H9 (cell line): Measurements from ENCODE around the gene SECISBP2. TPM values are rescaled to one million over a fixed set of nuclear protein-coding genes. Genes with fewer than 3 reads are reported as not detected.

ENCODE experiments used
- DNase-seq: peaks from one replicate; pipeline ENCODE4 v3.0.0-alpha.2; 2017
- H2AFZ ChIP-seq: one replicate; pipeline ENCODE4 v1.6.1; 2013; ENCODE audit warnings: mild to moderate bottlenecking, low read length, control low read depth, moderate library complexity
- H2AK5ac ChIP-seq: 2 replicates; pipeline ENCODE4 v1.6.1; 2013; ENCODE audit warnings: low read length, control low read depth, mixed read lengths; ENCODE audit not compliant: insufficient read length
- H2BK120ac ChIP-seq: one replicate; pipeline ENCODE4 v1.6.1; 2013; ENCODE audit warnings: low read depth, mild to moderate bottlenecking, low read length, control low read depth, inconsistent platforms; ENCODE audit not compliant: poor library complexity, severe bottlenecking
- H2BK12ac ChIP-seq: 2 replicates; pipeline ENCODE4 v1.6.1; 2013; ENCODE audit warnings: low read length, control low read depth, mixed read lengths, low read depth; ENCODE audit not compliant: insufficient read length
- H2BK15ac ChIP-seq: 2 replicates; pipeline ENCODE4 v1.6.1; 2013; ENCODE audit warnings: low read depth, low read length, control low read depth
- H2BK20ac ChIP-seq: one replicate; pipeline ENCODE4 v1.6.1; 2013; ENCODE audit warnings: low read depth, mild to moderate bottlenecking, low read length, control low read depth, inconsistent platforms; ENCODE audit not compliant: poor library complexity, severe bottlenecking
- H2BK5ac ChIP-seq: 2 replicates; pipeline ENCODE4 v1.6.1; 2013; ENCODE audit warnings: low read length, control low read depth, mixed read lengths; ENCODE audit not compliant: insufficient read length
- H3K14ac ChIP-seq: 2 replicates; pipeline ENCODE4 v1.6.1; 2013; ENCODE audit warnings: low read length, control low read depth; ENCODE audit not compliant: insufficient read depth
- H3K18ac ChIP-seq: 2 replicates; pipeline ENCODE4 v1.6.1; 2013; ENCODE audit warnings: low read depth, mild to moderate bottlenecking, mixed read lengths, low read length, control low read depth; ENCODE audit not compliant: insufficient read length
- H3K23ac ChIP-seq: 2 replicates; pipeline ENCODE4 v1.6.1; 2013; ENCODE audit warnings: low read length, control low read depth, mixed read lengths, low read depth; ENCODE audit not compliant: insufficient read length
- H3K23me2 ChIP-seq: 2 replicates; pipeline ENCODE4 v1.6.1; 2013; ENCODE audit warnings: low read depth, mild to moderate bottlenecking, mixed read lengths, low read length, control low read depth; ENCODE audit not compliant: insufficient read length, poor library complexity, severe bottlenecking
- H3K27ac ChIP-seq: 2 replicates; pipeline ENCODE4 v1.5.1; 2013; ENCODE audit warnings: low read length, control low read depth, mixed read lengths, low read depth; ENCODE audit not compliant: insufficient read length
- H3K27me3 ChIP-seq: 2 replicates; pipeline ENCODE4 v1.6.1; 2013; ENCODE audit warnings: low read length, control low read depth, inconsistent platforms; ENCODE audit not compliant: insufficient read depth
- H3K4ac ChIP-seq: 2 replicates; pipeline ENCODE4 v1.6.1; 2013; ENCODE audit warnings: low read depth, mild to moderate bottlenecking, control low read depth, inconsistent platforms, low read length, moderate library complexity
- H3K4me1 ChIP-seq: 2 replicates; pipeline ENCODE4 v1.6.1; 2013; ENCODE audit warnings: low read length, control low read depth, inconsistent platforms; ENCODE audit not compliant: insufficient read depth
- H3K4me2 ChIP-seq: 2 replicates; pipeline ENCODE4 v1.6.1; 2013; ENCODE audit warnings: low read length, control low read depth, mixed read lengths; ENCODE audit not compliant: insufficient read length, insufficient read depth
- H3K56ac ChIP-seq: 2 replicates; pipeline ENCODE4 v1.6.1; 2013; ENCODE audit warnings: low read depth, mild to moderate bottlenecking, mixed read lengths, low read length, control low read depth; ENCODE audit not compliant: insufficient read length
- H3K79me1 ChIP-seq: 2 replicates; pipeline ENCODE4 v1.6.1; 2013; ENCODE audit warnings: low read depth, mild to moderate bottlenecking, moderate library complexity, low read length, control low read depth, inconsistent platforms; ENCODE audit not compliant: insufficient read depth, poor library complexity, severe bottlenecking
- H3K79me2 ChIP-seq: 2 replicates; pipeline ENCODE4 v1.6.1; 2013; ENCODE audit warnings: low read length, control low read depth, inconsistent platforms; ENCODE audit not compliant: insufficient read depth
- H3K9ac ChIP-seq: 2 replicates; pipeline ENCODE4 v1.6.1; 2013; ENCODE audit warnings: low read length, control low read depth, mixed read lengths; ENCODE audit not compliant: insufficient read length; ENCODE audit errors: extremely low read depth
- H3K9me3 ChIP-seq: one replicate; pipeline ENCODE4 v1.6.1; 2013; ENCODE audit warnings: low read depth, low read length, inconsistent platforms; ENCODE audit not compliant: control insufficient read depth
- H3T11ph ChIP-seq: one replicate; pipeline ENCODE4 v1.6.1; 2013; ENCODE audit warnings: mild to moderate bottlenecking, low read length, control low read depth, inconsistent platforms
- H4K20me1 ChIP-seq: one replicate; pipeline ENCODE4 v1.6.1; 2013; ENCODE audit not compliant: control insufficient read depth, insufficient read length, insufficient read depth
- H4K5ac ChIP-seq: 2 replicates; pipeline ENCODE4 v1.6.1; 2013; ENCODE audit warnings: low read depth, mild to moderate bottlenecking, mixed read lengths, low read length, control low read depth; ENCODE audit not compliant: insufficient read length
- H4K8ac ChIP-seq: replicated peaks from 2 replicates; pipeline ENCODE4 v1.6.1; 2013; ENCODE audit warnings: low read length, control low read depth, mixed read lengths, low read depth; ENCODE audit not compliant: insufficient read length
- H4K91ac ChIP-seq: 2 replicates; pipeline ENCODE4 v1.6.1; 2013; ENCODE audit warnings: low read depth, mild to moderate bottlenecking, moderate library complexity, mixed read lengths, low read length, control low read depth; ENCODE audit not compliant: insufficient read length
- H3K27ac Mint-ChIP-seq, 3 experiments: 2 replicates in 2 of 3; 3 replicates in 1 of 3; pipeline ENCODE4 v1.8.0; 2020 to 2021; ENCODE audit warnings: mixed read lengths in 3 of 3, mild to moderate bottlenecking in 1 of 3, moderate library complexity in 1 of 3
- H3K27me3 Mint-ChIP-seq: 2 replicates; pipeline ENCODE4 v1.8.0; 2021; ENCODE audit warnings: low read depth, mild to moderate bottlenecking, moderate library complexity, mixed read lengths
- H3K36me3 Mint-ChIP-seq, 3 experiments: 2 replicates in 2 of 3; 3 replicates in 1 of 3; pipeline ENCODE4 v1.8.0; 2020 to 2021; ENCODE audit warnings: low read depth in 3 of 3, mixed read lengths in 3 of 3; ENCODE audit not compliant: insufficient read depth in 1 of 3
- H3K4me1 Mint-ChIP-seq, 2 experiments: 2 replicates each; pipeline ENCODE4 v1.8.0; 2020; ENCODE audit warnings: mixed read lengths in 2 of 2
- H3K4me3 Mint-ChIP-seq, 2 experiments: 2 replicates in 1 of 2; 3 replicates in 1 of 2; pipeline ENCODE4 v1.8.0; 2020 to 2021; ENCODE audit warnings: mild to moderate bottlenecking in 2 of 2, mixed read lengths in 2 of 2, moderate library complexity in 1 of 2
- H3K9me3 Mint-ChIP-seq, 2 experiments: 2 replicates in 1 of 2; 3 replicates in 1 of 2; pipeline ENCODE4 v1.8.0; 2020; ENCODE audit warnings: mild to moderate bottlenecking in 2 of 2, mixed read lengths in 2 of 2, moderate library complexity in 1 of 2
- WGBS: extraction: QIAGEN DNeasy Blood & Tissue Kit; methylation state at CpG from one replicate; pipeline ENCODE4 v1.1.7; 2013; ENCODE audit warnings: missing lambda C conversion rate, low lambda C conversion rate, mixed read lengths; ENCODE audit not compliant: insufficient read length; ENCODE audit errors: extremely low coverage; 5-methylcytosine and 5-hydroxymethylcytosine counted together
- total RNA-seq: library from RNA; stranded (reverse); gene quantifications from 2 replicates; pipeline ENCODE4 v1.2.1, GENCODE V29; 2021
- TF ChIP-seq, protein P1 (sequence below): fragments of 200-600 bp; sonication (generic); conservative IDR thresholded peaks from 3 replicates; pipeline ENCODE4 v1.8.0; 2021; ENCODE audit warnings: antibody characterized with exemption, mild to moderate bottlenecking

SECISBP2 gene
- total RNA-seq, 1 experiment from 2014 or later, result 62.7 TPM

GRCh38 chr9:89407070-89407469, 88.8 kb downstream of the SECISBP2 start:
- Histone ChIP-seq H3K14ac (no peak overlapping the region), H3K27me3 (no peaks in the 10 kb centered on the region), H4K20me1 (no peaks in the 10 kb centered on the region), H3K4me2 (no peak overlapping the region), H3K23me2 (no peaks in the 10 kb centered on the region), H3T11ph (no peak overlapping the region), H3K27ac (no peak overlapping the region), H3K9ac (no peak overlapping the region), H4K5ac (no peak overlapping the region), H2BK20ac (no peak overlapping the region), H3K79me1 (no peaks in the 10 kb centered on the region), H2BK12ac (no peak overlapping the region), H3K9me3 (no peaks in the 10 kb centered on the region), H3K56ac (no peak overlapping the region), H2AFZ (no peak overlapping the region), H2BK5ac (no peak overlapping the region), H2BK15ac (no peak overlapping the region), H3K4me1 (no peaks in the 10 kb centered on the region; the same call in 1 of the 2 replicates), H4K8ac (no peak overlapping the region), H2BK120ac (no peak overlapping the region), H3K23ac (no peak overlapping the region), H2AK5ac (no peak overlapping the region), H3K79me2 (no peaks in the 10 kb centered on the region; the same call in 1 of the 2 replicates), H4K91ac (no peak overlapping the region), H3K4ac (no peak overlapping the region), H3K18ac (no peak overlapping the region)
- DNase-seq, result no peak
- WGBS, result no CpG with 5 or more reads among the region's 2 CpGs
- H3K4me1 Mint-ChIP-seq, result peaks cover 14 to 23% of the 10 kb centered on the region in 2 experiments
- no peaks in the 10 kb centered on the region; a peak in 2 of 5 replicates for H3K9me3 Mint-ChIP-seq
- H3K36me3 Mint-ChIP-seq, result peaks cover 9 to 41% (median 26%) of the 10 kb centered on the region in 3 experiments
- TF ChIP-seq, protein P1, sequence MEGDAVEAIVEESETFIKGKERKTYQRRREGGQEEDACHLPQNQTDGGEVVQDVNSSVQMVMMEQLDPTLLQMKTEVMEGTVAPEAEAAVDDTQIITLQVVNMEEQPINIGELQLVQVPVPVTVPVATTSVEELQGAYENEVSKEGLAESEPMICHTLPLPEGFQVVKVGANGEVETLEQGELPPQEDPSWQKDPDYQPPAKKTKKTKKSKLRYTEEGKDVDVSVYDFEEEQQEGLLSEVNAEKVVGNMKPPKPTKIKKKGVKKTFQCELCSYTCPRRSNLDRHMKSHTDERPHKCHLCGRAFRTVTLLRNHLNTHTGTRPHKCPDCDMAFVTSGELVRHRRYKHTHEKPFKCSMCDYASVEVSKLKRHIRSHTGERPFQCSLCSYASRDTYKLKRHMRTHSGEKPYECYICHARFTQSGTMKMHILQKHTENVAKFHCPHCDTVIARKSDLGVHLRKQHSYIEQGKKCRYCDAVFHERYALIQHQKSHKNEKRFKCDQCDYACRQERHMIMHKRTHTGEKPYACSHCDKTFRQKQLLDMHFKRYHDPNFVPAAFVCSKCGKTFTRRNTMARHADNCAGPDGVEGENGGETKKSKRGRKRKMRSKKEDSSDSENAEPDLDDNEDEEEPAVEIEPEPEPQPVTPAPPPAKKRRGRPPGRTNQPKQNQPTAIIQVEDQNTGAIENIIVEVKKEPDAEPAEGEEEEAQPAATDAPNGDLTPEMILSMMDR, result no peak
- H3K27ac Mint-ChIP-seq, result peak overlapping the region in 2 of 3 experiments; percentile 85 to 89; a peak in 4 of 7 replicates
- H3K27me3 Mint-ChIP-seq, result no peaks in the 10 kb centered on the region; the same call in 1 of the 2 replicates
- H3K4me3 Mint-ChIP-seq, result no peak overlapping the region
